HL-60 (cell line): ENCODE data around the gene WDR48.

Experiments used
- DNase-seq, 2 experiments: peaks; one replicate each; pipeline ENCODE4 v3.0.0-alpha.2; 2010 to 2020; ENCODE audit warnings: low read depth in 1 of 2, low spot score in 1 of 2
- H3K27ac ChIP-seq: fragments of 250-450 bp; sonication (Bioruptor Pico); replicated peaks from 2 replicates; pipeline ENCODE4 v1.5.1; 2020; ENCODE audit warnings: mild to moderate bottlenecking, moderate library complexity
- H3K27me3 ChIP-seq: fragments of 250-450 bp; sonication (Bioruptor Pico); 2 replicates; pipeline ENCODE4 v1.5.1; 2021; ENCODE audit warnings: mild to moderate bottlenecking, moderate library complexity; ENCODE audit not compliant: insufficient read depth, poor library complexity, severe bottlenecking
- H3K4me3 ChIP-seq: replicated peaks from 2 replicates; pipeline ENCODE4 v1.5.1; 2011; ENCODE audit warnings: mild to moderate bottlenecking, control low read depth, low read length; ENCODE audit not compliant: insufficient read depth
- GABPA ChIP-seq: IDR thresholded peaks from 2 replicates; pipeline ENCODE4 v1.6.1; 2012; ENCODE audit warnings: low read depth
- POLR2AphosphoS5 ChIP-seq: IDR thresholded peaks from 2 replicates; pipeline ENCODE4 v1.6.1; 2012; ENCODE audit warnings: low read depth
- SPI1 ChIP-seq: IDR thresholded peaks from 2 replicates; pipeline ENCODE4 v1.6.1; 2012; ENCODE audit warnings: low read depth, mild to moderate bottlenecking, borderline replicate concordance
- TF ChIP-seq, protein P1 (sequence below): IDR thresholded peaks from 2 replicates; pipeline ENCODE4 v1.6.1; 2012; ENCODE audit warnings: low read depth; ENCODE audit not compliant: insufficient replicate concordance
- TF ChIP-seq, protein P2 (sequence below): IDR thresholded peaks from one replicate; pipeline ENCODE4 v1.5.1; 2011; ENCODE audit warnings: low read length, control low read depth, inconsistent platforms; ENCODE audit not compliant: insufficient read depth

Gene WDR48

DNA sequence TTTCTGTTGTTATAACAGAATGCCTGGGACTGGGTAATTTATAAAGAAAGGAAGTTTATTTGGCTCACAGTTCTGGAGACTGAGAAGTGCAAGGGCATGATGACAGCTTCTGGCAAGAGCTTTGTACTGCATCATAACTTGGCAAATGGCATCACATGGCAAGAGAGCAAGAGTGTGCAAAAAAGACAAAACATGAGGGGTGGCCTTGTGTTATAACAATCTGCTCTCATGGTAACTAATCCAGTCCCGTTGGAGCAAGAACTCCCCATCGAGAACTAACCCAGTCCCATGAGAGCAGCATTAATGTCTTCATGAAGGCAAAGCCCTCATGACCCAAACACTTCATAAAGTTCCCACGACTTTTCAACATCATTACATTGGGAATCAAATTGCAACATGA lies 23.3 kb upstream of the WDR48 start:
- Histone ChIP-seq H3K27me3 (peaks cover 2% of the 10 kb centered on the region), H3K4me3 (no peak overlapping the region), H3K27ac (no peak overlapping the region)
- no peak for DNase-seq
- TF ChIP-seq GABPA (no peak), POLR2AphosphoS5 (no peak), SPI1 (no peak)
- TF ChIP-seq, protein P1, sequence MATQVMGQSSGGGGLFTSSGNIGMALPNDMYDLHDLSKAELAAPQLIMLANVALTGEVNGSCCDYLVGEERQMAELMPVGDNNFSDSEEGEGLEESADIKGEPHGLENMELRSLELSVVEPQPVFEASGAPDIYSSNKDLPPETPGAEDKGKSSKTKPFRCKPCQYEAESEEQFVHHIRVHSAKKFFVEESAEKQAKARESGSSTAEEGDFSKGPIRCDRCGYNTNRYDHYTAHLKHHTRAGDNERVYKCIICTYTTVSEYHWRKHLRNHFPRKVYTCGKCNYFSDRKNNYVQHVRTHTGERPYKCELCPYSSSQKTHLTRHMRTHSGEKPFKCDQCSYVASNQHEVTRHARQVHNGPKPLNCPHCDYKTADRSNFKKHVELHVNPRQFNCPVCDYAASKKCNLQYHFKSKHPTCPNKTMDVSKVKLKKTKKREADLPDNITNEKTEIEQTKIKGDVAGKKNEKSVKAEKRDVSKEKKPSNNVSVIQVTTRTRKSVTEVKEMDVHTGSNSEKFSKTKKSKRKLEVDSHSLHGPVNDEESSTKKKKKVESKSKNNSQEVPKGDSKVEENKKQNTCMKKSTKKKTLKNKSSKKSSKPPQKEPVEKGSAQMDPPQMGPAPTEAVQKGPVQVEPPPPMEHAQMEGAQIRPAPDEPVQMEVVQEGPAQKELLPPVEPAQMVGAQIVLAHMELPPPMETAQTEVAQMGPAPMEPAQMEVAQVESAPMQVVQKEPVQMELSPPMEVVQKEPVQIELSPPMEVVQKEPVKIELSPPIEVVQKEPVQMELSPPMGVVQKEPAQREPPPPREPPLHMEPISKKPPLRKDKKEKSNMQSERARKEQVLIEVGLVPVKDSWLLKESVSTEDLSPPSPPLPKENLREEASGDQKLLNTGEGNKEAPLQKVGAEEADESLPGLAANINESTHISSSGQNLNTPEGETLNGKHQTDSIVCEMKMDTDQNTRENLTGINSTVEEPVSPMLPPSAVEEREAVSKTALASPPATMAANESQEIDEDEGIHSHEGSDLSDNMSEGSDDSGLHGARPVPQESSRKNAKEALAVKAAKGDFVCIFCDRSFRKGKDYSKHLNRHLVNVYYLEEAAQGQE = no peak
- TF ChIP-seq, protein P2, sequence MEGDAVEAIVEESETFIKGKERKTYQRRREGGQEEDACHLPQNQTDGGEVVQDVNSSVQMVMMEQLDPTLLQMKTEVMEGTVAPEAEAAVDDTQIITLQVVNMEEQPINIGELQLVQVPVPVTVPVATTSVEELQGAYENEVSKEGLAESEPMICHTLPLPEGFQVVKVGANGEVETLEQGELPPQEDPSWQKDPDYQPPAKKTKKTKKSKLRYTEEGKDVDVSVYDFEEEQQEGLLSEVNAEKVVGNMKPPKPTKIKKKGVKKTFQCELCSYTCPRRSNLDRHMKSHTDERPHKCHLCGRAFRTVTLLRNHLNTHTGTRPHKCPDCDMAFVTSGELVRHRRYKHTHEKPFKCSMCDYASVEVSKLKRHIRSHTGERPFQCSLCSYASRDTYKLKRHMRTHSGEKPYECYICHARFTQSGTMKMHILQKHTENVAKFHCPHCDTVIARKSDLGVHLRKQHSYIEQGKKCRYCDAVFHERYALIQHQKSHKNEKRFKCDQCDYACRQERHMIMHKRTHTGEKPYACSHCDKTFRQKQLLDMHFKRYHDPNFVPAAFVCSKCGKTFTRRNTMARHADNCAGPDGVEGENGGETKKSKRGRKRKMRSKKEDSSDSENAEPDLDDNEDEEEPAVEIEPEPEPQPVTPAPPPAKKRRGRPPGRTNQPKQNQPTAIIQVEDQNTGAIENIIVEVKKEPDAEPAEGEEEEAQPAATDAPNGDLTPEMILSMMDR = no peak

DNA sequence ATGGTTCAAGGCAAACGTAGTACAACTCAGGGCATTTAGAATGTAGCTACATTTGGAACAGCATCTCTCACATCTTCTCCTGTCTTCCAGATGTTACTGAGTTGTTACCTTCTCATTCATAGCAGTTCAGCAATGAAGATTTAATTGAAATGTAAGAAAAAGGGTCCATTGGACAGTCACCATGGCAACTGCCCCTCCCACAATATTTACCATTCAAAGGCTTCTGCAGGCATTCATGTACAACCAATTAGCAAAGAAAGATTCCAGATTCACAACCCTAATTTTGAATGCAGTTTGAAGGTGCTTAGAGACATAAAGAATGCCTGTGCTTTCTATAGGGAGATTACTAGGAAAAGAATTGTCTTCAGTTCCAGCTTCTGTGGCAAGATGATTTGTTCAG lies 22.3 kb upstream of the WDR48 start:
- DNase-seq = no peak

DNA sequence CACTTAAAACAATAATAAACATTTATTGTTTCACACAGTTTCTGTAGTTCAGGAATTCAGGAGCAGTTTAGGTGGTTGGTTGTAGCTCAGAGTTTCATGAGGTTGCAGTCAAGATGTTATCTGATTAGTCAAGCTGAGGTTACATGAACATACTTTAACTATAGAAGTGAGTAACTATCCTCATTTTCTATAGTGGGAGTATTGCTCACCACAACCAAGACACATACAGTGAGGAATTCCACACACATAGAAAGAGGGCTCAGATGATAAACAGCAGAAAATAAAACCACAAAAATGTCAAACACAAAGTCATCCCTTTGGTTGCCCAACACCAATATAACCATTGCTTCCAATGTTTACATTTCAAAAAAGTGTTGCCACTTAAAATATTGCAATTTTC lies 13.7 kb upstream of the WDR48 start:
- no peak for DNase-seq
- H3K27ac ChIP-seq = no peak overlapping the region
- H3K27me3 ChIP-seq = no peaks in the 10 kb centered on the region
- TF ChIP-seq, protein P2 = no peak
- no peak for TF ChIP-seq GABPA
- TF ChIP-seq, protein P1 = no peak
- TF ChIP-seq SPI1 = no peak
- no peak for TF ChIP-seq POLR2AphosphoS5
- H3K4me3 ChIP-seq = no peak overlapping the region

More for the DNA sequence above, 22.3 kb upstream of the WDR48 start:
- H3K4me3 ChIP-seq = no peak overlapping the region
- peaks cover 2% of the 10 kb centered on the region for H3K27me3 ChIP-seq
- no peak overlapping the region for H3K27ac ChIP-seq
- TF ChIP-seq SPI1 (no peak), GABPA (no peak), POLR2AphosphoS5 (no peak)
- TF ChIP-seq, protein P2 = no peak
- TF ChIP-seq, protein P1 = no peak
